Neuron (in vitro differentiated cells): ENCODE measurements around the gene HOXA11.

ENCODE experiments used
- H2AFZ ChIP-seq: one replicate; pipeline ENCODE4 v1.6.1; 2013; ENCODE audit warnings: low read depth, mild to moderate bottlenecking, inconsistent platforms, low read length, moderate library complexity
- H3K27me3 ChIP-seq: one replicate; pipeline ENCODE4 v1.6.1; 2013; ENCODE audit warnings: low read length; ENCODE audit not compliant: insufficient read depth
- H3K36me3 ChIP-seq: one replicate; pipeline ENCODE4 v1.6.1; 2013; ENCODE audit warnings: low read length; ENCODE audit not compliant: insufficient read depth
- H3K4me1 ChIP-seq: one replicate; pipeline ENCODE4 v1.6.1; 2013; ENCODE audit warnings: low read length; ENCODE audit not compliant: insufficient read depth
- H3K4me3 ChIP-seq: 2 replicates; pipeline ENCODE4 v1.5.1; 2013; ENCODE audit warnings: mild to moderate bottlenecking, low read length, moderate library complexity
- H3K9me3 ChIP-seq: one replicate; pipeline ENCODE4 v1.6.1; 2013; ENCODE audit warnings: low read length

Gene HOXA11

GRCh38 chr7:27202018-27202861 lies 17.2 kb upstream of the HOXA11 start:
- peaks cover 92% of the 10 kb centered on the region for H3K27me3 ChIP-seq
- H3K4me1 ChIP-seq = no peaks in the 10 kb centered on the region
- no peak overlapping the region for H2AFZ ChIP-seq
- no peaks in the 10 kb centered on the region for H3K36me3 ChIP-seq
- no peak overlapping the region for H3K4me3 ChIP-seq
- no peaks in the 10 kb centered on the region for H3K9me3 ChIP-seq

GRCh38 chr7:27201580-27202017 lies 16.6 kb upstream of the HOXA11 start:
- Histone ChIP-seq H3K36me3 (no peaks in the 10 kb centered on the region), H2AFZ (no peak overlapping the region), H3K9me3 (no peaks in the 10 kb centered on the region), H3K27me3 (peaks cover 90% of the 10 kb centered on the region), H3K4me3 (no peak overlapping the region), H3K4me1 (no peaks in the 10 kb centered on the region)

- Histone ChIP-seq H3K9me3 (no peaks in the 10 kb centered on the region), H3K27me3 (peaks cover 83% of the 10 kb centered on the region), H3K36me3 (no peaks in the 10 kb centered on the region), H3K4me3 (no peak overlapping the region), H3K4me1 (no peaks in the 10 kb centered on the region), H2AFZ (no peak overlapping the region)
Observed at GRCh38 chr7:27200761-27201579, 15.9 kb upstream of the HOXA11 start.

GRCh38 chr7:27199849-27200760 lies 15.1 kb upstream of the HOXA11 start, which contains the start of gene HOXA13:
TSS of gene HOXA13 (minus strand) at chr7:27200091. CDS start at chr7:27200077, 14 bp downstream.
- H3K9me3 ChIP-seq = no peaks in the 10 kb centered on the region
- H3K4me1 ChIP-seq = no peaks in the 10 kb centered on the region
- H3K36me3 ChIP-seq = no peaks in the 10 kb centered on the region
- H3K4me3 ChIP-seq = peak within 1 kb of the TSS; percentile 32
- H3K27me3 ChIP-seq = peaks cover 81% of the 10 kb centered on the region
- H2AFZ ChIP-seq = no peak within 1 kb of the TSS

- peaks cover 81% of the 10 kb centered on the region for H3K27me3 ChIP-seq
- H3K9me3 ChIP-seq = no peaks in the 10 kb centered on the region
- no peaks in the 10 kb centered on the region for H3K36me3 ChIP-seq
- H3K4me1 ChIP-seq = no peaks in the 10 kb centered on the region
- H2AFZ ChIP-seq = no peak overlapping the region
- no peak overlapping the region for H3K4me3 ChIP-seq
Observed at GRCh38 chr7:27198871-27199801, 14.1 kb upstream of the HOXA11 start.

- no peak overlapping the region for H2AFZ ChIP-seq
- H3K27me3 ChIP-seq = peaks cover 81% of the 10 kb centered on the region
- no peaks in the 10 kb centered on the region for H3K36me3 ChIP-seq
- no peaks in the 10 kb centered on the region for H3K9me3 ChIP-seq
- H3K4me3 ChIP-seq = no peak overlapping the region
- H3K4me1 ChIP-seq = no peaks in the 10 kb centered on the region
Observed at GRCh38 chr7:27198138-27198841, 13.3 kb upstream of the HOXA11 start.

- H3K4me1 ChIP-seq = no peaks in the 10 kb centered on the region
- no peaks in the 10 kb centered on the region for H3K9me3 ChIP-seq
- peaks cover 82% of the 10 kb centered on the region for H3K27me3 ChIP-seq
- H3K4me3 ChIP-seq = no peak overlapping the region
- no peaks in the 10 kb centered on the region for H3K36me3 ChIP-seq
- no peak overlapping the region for H2AFZ ChIP-seq
Observed at GRCh38 chr7:27197137-27198042, 12.4 kb upstream of the HOXA11 start.

- Histone ChIP-seq H3K4me1 (no peaks in the 10 kb centered on the region), H3K27me3 (peaks cover 83% of the 10 kb centered on the region), H2AFZ (no peak overlapping the region), H3K4me3 (no peak overlapping the region), H3K36me3 (no peaks in the 10 kb centered on the region), H3K9me3 (no peaks in the 10 kb centered on the region)
Observed at GRCh38 chr7:27196287-27196767, 11.3 kb upstream of the HOXA11 start.

GRCh38 chr7:27194686-27195379 lies 9.8 kb upstream of the HOXA11 start:
- no peaks in the 10 kb centered on the region for H3K9me3 ChIP-seq
- H3K4me3 ChIP-seq = no peak overlapping the region
- H2AFZ ChIP-seq = no peak overlapping the region
- no peaks in the 10 kb centered on the region for H3K4me1 ChIP-seq
- no peaks in the 10 kb centered on the region for H3K36me3 ChIP-seq
- H3K27me3 ChIP-seq = peaks cover 83% of the 10 kb centered on the region

- Histone ChIP-seq H2AFZ (no peak overlapping the region), H3K36me3 (no peaks in the 10 kb centered on the region), H3K4me3 (no peak overlapping the region), H3K4me1 (no peaks in the 10 kb centered on the region), H3K27me3 (peaks cover 87% of the 10 kb centered on the region), H3K9me3 (no peaks in the 10 kb centered on the region)
Observed at GRCh38 chr7:27194002-27194352, 8.9 kb upstream of the HOXA11 start.
